GM18868 (cell line): ENCODE results near the gene HOXD4.

ENCODE experiments used
- ATAC-seq: cut with Tn5 transposase; IDR thresholded peaks from one replicate; pipeline ENCODE4 v1.9.1; 2021; ENCODE audit warnings: mild to moderate bottlenecking, moderate library complexity; ENCODE audit not compliant: unreplicated experiment

The HOXD4 gene

DNA sequence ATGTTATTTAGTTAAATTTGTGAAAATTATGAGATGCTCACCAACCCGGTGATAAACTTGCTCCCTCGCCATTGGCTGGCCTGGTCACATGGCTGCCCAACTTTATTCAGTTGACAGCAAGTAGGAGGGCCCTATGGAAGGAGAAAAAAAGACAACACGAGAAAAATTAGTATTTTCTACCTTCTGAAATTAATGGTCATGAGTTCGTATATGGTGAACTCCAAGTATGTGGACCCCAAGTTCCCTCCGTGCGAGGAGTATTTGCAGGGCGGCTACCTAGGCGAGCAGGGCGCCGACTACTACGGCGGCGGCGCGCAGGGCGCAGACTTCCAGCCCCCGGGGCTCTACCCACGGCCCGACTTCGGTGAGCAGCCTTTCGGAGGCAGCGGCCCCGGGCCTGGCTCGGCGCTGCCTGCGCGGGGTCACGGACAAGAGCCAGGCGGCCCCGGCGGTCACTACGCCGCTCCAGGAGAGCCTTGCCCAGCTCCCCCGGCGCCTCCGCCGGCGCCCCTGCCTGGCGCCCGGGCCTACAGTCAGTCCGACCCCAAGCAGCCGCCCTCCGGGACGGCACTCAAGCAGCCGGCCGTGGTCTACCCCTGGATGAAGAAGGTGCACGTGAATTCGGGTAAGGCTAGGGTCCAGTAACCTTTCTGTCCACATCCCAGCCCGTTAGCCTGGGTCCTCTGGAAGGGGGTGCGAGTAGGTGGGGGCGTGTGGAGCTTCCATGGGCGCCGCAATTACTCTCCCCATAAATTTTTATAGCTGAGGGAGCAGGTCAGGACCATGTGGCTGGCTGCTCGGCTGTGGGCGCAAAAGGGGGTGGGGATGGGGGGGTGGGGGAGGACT, at the start of gene HOXD4:
TSS of gene HOXD4 (plus strand) at position 109 of the 846 bp plus-strand sequence. CDS start at position 193, 84 bp downstream.
- ATAC-seq: no peak

GRCh38 chr2:176101842-176102241, 49.5 kb upstream of the HOXD4 start:
- ATAC-seq: no peak

- ATAC-seq: no peak
Observed at GRCh38 chr2:176102309-176102866, 49.0 kb upstream of the HOXD4 start.

- ATAC-seq: no peak
Observed at GRCh38 chr2:176103194-176103593, 48.2 kb upstream of the HOXD4 start.

GRCh38 chr2:176103742-176104315, 47.5 kb upstream of the HOXD4 start:
- ATAC-seq: no peak

DNA sequence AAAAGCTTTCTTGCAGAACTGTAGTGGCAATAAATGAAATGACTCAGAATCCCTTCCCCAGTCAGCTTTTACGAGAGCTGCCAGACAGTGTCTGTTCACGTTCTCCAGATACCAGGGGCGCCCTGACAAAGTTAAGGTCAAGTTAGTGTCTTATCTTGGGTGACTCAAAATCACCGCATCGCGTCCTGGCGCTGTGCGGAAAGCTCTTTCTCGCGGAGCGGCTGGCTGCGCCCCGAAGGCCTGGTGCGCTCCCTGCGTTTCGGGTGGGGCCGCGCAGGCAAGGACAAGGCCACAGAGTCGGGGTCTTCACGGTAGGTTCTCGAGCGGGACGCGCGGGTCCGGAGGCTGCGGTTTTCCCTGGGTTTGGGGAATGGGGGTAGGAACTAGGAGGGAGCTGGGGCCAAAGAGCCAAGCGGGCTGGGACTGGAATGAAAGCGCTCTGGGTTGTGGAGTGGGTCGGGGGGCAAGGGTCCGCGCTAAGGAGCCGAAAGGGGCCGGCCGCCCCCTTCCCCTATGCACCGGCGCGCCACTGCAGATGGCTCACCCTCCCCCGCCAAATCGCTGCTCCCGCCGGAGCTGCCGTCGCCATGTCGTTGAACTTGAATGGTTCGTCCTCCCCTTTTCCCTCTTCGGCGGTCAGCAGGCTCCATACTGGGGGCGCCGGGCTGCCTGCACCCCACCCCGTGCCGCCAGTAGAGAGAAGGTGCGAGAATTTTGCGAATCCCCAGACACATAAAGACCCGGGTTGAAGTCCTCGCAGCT, 46.9 kb upstream of the HOXD4 start:
- no peak for ATAC-seq

DNA sequence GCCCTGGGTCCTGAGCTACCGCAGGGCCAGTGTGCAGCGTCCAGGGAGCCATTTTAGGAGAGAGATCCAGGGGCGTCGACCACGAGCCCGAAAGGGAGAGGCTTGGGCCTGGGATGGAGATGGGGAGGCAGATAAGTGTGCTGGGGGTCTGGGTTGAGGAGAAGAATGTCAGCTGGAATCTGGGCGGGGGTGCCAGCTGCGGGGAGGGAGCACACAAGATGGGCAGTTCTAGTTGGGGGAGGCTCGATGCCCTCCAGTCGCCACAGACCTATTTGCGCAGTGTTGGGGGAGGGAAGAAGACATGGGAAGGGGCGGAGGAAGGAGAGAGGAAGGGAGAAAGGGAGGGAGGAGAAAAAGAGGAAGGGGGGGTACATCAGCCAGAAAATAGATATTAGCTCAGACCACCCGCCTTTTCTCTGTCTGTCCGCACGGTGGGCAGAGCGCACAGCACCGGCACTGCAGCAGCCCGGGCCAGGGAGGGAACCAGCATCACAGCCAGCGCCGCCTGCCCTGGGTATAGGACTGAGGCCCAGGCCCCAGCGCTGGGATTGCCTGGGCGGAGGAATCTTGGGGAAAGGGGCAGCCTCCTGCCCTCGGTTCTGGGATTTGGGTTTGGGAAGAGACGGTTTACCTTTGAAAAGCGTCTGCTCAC, 46.1 kb upstream of the HOXD4 start:
- ATAC-seq: no peak

- no peak for ATAC-seq
Observed at GRCh38 chr2:176105730-176106580, 45.4 kb upstream of the HOXD4 start.

GRCh38 chr2:176106581-176107539, 44.5 kb upstream of the HOXD4 start, which contains the start of gene HOXD11:
Gene HOXD11, plus strand, starts transcription at chr2:176107280. Its CDS starts 76 bp downstream, at chr2:176107356.
- ATAC-seq: no peak

DNA sequence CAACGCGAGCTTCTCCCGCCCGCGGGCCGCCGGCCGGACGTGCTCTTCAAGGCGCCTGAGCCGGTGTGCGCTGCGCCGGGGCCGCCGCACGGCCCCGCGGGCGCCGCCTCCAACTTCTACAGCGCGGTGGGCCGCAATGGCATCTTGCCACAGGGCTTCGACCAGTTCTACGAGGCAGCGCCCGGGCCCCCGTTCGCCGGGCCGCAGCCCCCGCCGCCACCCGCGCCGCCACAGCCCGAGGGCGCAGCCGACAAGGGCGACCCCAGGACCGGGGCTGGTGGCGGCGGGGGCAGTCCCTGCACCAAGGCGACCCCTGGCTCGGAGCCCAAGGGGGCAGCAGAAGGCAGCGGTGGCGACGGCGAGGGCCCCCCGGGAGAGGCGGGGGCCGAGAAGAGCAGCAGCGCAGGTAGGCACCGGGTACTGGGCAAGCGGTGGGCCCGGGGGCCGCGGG, 43.6 kb upstream of the HOXD4 start:
- no peak for ATAC-seq

DNA sequence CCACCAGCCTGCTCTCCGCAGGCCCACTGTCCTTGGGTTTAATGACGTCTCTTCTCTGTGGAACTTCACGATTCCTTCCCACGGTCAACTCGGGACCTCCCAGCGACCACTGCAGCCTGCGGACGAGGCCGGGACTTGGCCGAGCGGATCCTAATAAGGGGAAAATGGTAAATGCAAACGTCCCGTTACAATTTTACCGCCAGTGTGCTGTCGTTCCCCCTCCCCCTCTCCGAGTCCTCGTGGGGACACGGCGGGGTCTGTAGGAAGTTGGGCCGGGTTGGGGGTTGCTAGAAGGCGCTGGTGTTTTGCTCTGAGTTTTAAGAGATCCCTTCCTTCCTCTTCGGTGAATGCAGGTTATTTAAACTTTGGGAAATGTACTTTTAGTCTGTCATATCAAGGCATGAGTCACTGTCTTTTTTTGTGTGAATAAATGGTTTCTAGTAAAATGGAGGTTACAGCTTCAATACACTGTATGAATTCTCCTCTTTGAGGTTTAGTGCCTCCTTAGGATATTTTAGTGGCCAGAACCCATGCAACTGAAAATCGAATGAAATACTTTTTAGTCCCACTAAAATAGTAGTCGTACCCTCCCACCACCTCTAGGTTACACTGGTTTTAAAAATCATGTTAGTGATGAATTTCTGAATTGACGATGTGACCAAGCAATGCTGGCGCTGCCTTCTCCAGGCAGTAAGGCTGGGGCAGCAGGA, 42.0 kb upstream of the HOXD4 start:
- ATAC-seq: no peak

GRCh38 chr2:176109946-176110345, 41.4 kb upstream of the HOXD4 start:
- ATAC-seq: no peak

DNA sequence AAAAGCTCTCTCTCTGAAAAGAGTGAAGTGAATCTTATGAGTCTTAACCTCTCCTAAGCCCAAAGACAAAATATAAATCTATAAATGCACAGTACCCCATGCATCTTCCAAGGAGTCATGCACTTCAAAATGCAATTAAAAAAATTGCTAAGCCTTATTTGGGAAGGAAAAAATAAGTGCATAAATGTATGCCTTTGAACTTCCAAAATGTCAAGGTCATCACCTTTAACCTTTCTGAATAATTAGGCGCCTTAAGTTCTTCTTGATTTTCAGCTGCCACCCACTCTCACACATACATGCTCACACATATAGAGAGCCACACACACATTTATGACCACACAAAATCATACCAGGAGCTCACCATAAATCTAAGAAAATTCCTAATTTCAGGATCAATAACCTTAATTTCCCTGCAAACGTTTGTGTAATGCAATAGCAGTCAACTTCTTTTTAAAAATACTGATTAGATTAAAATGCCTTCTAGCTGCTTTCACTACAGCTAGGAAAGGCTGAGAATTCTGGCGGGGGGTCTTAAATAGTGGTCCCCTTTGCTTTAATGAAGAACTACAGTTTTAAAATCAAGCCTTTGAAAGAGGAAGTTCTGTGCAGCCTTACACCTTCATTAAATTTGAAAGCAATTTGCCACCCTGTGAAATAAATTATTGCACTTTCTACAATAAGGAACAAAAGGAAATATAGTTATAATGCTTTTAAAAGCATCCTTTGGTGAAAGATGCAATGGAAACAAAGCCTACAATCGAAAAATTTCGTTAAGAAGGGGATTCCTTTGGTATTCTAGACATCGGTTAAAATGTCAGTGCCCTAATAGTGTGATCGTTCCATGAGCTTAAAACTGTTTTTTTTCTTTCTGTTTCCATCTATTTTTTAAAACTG, 40.7 kb upstream of the HOXD4 start:
- no peak for ATAC-seq

GRCh38 chr2:176111309-176111663, 40.1 kb upstream of the HOXD4 start:
- ATAC-seq: peak; percentile 61

DNA sequence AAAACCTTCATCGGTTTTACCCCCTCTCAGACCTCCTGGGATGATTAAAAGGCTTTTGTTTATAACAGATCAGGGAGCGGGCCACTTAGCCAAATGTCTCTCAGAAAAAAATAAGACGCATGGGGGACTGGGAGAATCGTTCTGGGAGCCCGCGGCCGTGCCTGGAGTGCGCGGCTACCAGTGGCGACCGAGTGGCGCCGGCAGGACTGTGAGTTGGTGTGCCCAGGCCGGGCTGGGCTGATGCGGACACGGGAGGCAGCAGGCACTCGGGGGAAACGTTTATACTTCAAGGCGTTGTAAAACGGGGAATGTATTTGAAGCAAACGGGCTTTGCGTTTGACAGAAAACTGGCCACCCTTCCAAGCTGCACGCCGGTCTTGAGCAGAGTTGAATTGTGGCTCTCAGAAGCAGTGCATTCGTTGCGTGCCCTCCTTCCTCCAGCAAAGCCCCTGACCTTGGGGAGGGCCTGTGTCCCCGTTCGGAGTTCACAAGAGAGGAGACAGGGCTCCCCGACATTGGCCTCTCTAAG, 39.4 kb upstream of the HOXD4 start:
- no peak for ATAC-seq

DNA sequence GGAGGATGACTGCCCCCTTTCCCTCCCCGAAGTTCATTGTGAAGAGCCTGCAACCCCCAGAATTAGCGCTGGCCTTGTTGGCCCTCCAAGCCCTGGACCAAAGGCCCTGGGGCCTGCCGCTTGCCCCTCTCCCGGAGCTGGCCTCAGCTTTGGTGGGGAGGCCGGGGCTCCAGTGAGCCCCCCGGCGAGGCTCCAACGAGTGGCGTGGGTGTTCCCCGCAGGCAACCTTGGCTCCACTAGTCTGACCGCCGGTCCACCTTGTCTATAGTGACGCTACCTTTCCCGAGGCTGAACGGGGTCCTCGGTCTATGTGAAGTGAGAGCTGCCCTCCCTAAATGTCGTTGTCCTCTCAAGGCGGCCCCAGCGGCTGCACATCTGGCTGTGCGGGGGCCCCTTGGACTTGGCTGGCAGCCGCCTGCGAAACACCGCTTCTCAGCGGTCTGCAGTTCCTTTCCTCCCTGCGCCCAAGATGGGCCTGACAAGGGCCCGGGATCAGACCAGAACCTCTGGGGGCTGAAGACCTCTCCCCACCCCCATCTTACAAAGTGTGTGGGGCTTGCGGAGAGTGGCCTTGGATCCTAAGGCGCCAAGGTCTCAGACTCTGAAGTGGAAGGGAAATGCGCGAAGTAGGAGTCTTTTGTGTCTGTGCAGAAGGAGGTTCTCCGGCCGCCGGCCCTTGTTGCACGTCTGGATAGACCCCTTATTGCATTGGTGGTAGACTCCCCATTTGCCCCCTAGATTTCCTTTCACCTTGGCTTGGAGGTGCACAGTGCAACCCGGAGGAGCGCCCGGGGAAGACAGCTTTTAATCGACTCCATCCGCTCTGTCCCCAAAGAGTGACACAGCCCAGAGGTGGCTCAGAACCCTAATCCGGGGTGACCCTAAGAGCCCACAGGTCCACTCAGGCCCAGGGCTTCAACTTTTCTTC, 38.7 kb upstream of the HOXD4 start:
- ATAC-seq: no peak
